ENCODE measurements around the gene CLOCK. TPM values are rescaled to one million over a fixed set of nuclear protein-coding genes. Genes with fewer than 3 reads are reported as not detected.
A peak's percentile ranks its signal among the peaks of the same experiment; 100 is the strongest.

Gene CLOCK
- total and polyA plus RNA-seq, 2 of the 8 experiments (the other 6 are each of a cell fraction or from before 2014, with no cell fraction given): 7.7 to 24.2 TPM

DNA sequence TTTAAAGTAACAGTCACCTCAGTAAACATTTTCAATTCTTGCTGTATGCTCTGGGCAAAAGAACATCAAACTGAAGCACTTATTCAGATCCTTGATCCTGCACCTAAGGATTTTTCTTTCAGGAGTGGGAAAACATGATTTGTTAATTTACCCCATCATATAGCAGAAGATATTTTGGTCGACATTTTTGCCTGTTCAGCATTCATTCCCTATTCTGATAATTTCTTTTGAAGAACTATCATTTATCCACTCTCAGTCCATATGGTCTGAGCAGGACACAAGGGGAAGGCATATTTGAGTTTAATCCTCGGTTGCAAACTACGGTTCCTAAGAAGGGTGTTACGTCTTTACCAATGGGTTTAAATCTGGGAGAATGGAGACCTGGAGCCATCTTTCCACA is 1.2 kb upstream of the CLOCK start:
- Histone ChIP-seq H4K91ac (replicated peaks; ENCODE audit: insufficient read length, low read length) (no peak overlapping the region), H3K4me1 (replicated peaks in 1 of 4; ENCODE audit: control insufficient read depth in 3 of 4, insufficient read depth in 4 of 4, low read length in 3 of 4) (peaks cover 6 to 9% (median 8%) of the 10 kb centered on the region in 4 experiments; a peak in 5 of 7 replicates), H3K4ac (replicated peaks; ENCODE audit: insufficient read length, low read depth, low read length) (peak overlapping the region; percentile 28), H3K4me3 (ENCODE audit: extremely low read depth in 1 of 4, insufficient read depth in 2 of 4, low read depth in 3 of 4, low read length in 4 of 4) (peak overlapping the region; percentile 63 to 92 (median 78); a peak in 7 of 8 replicates), H2BK120ac (replicated peaks; ENCODE audit: low read depth, low read length) (no peak overlapping the region), H2AFZ (ENCODE audit: low read length) (0 out of 2 replicates have a peak overlapping the region, but pooled peaks have one; percentile 47), H3K79me2 (ENCODE audit: control insufficient read depth in 1 of 2, insufficient read depth in 2 of 2, low read length in 2 of 2) (peaks cover 0 to 26% of the 10 kb centered on the region in 2 experiments; a peak in 3 of 4 replicates), H3K23me2 (ENCODE audit: low read depth, low read length) (peaks cover 5% of the 10 kb centered on the region; the same call in 1 of the 2 replicates), H3K18ac (ENCODE audit: extremely low read depth, low read length) (peak overlapping the region; percentile 55), H3K27me3 (replicated peaks in 1 of 4; ENCODE audit: control insufficient read depth in 3 of 4, extremely low read depth in 1 of 4, insufficient read depth in 3 of 4, low read length in 3 of 4) (no peaks in the 10 kb centered on the region), H3K4me2 (ENCODE audit: insufficient read depth in 1 of 2, low read depth in 2 of 2, low read length in 2 of 2) (peak overlapping the region; percentile 64 to 83), H3K9ac (replicated peaks in 1 of 4; ENCODE audit: extremely low read depth in 1 of 4, low read depth in 3 of 4, low read length in 3 of 4) (peak overlapping the region in 1 of 4 experiments; percentile 20; a peak in 1 of 7 replicates), H3K9me3 (ENCODE audit: insufficient read depth in 2 of 2, low read depth in 1 of 2, low read length in 1 of 2) (no peaks in the 10 kb centered on the region), H3K14ac (ENCODE audit: insufficient read length) (no peak overlapping the region), H3K23ac (ENCODE audit: insufficient read length) (no peak overlapping the region), H2BK5ac (ENCODE audit: low read depth, low read length) (no peak overlapping the region), H2BK20ac (ENCODE audit: low read length) (no peak overlapping the region), H2BK12ac (ENCODE audit: low read depth, low read length) (no peak overlapping the region), H3K79me1 (ENCODE audit: low read depth, low read length) (no peaks in the 10 kb centered on the region; the same call in 1 of the 2 replicates), H2BK15ac (ENCODE audit: low read length) (no peak overlapping the region), H4K20me1 (replicated peaks in 1 of 2; ENCODE audit: control insufficient read depth in 1 of 2, insufficient read depth in 2 of 2, low read length in 2 of 2) (peaks cover 0 to 2% of the 10 kb centered on the region in 2 experiments), H2AK5ac (ENCODE audit: low read depth, low read length) (no peak overlapping the region), H4K8ac (ENCODE audit: extremely low read depth, insufficient read depth, low read length) (no peak overlapping the region), H3K27ac (ENCODE audit: low read depth, low read length) (peak overlapping the region; percentile 57; the same call in 1 of the 2 replicates), H4K5ac (ENCODE audit: insufficient read length, low read depth, low read length) (no peak overlapping the region), H3K56ac (replicated peaks; ENCODE audit: insufficient read length, low read depth, low read length) (no peak overlapping the region), H3K36me3 (ENCODE audit: control insufficient read depth in 2 of 4, insufficient read depth in 4 of 4, low read length in 3 of 4) (no peaks in the 10 kb centered on the region)
- FAIRE-seq (no peak), DNase-seq (ENCODE audit: low read depth in 1 of 2, low spot score in 2 of 2) (no peak)
- 66% methylated on average over 4 of the region's 4 CpGs; no CpG with 5 or more reads in 1 of the 2 experiments for WGBS, 2 experiments (ENCODE audit: extremely low coverage in 1 of 2, insufficient coverage in 1 of 2, insufficient read length in 1 of 2, insufficient replicate concordance in 2 of 2, low coverage in 1 of 2, low lambda C conversion rate in 2 of 2, missing lambda C conversion rate in 1 of 2)
- TF ChIP-seq ASH2L (IDR thresholded peaks at IDR 0.05; ENCODE audit: low read length) (no peak), YY1 (IDR thresholded peaks at IDR 0.05; ENCODE audit: low read depth, low read length) (no peak), SAP30 (IDR thresholded peaks at IDR 0.05; ENCODE audit: insufficient read depth, insufficient replicate concordance, low read length) (no peak), CBX5 (IDR thresholded peaks at IDR 0.05; ENCODE audit: low read depth, low read length) (no peak), RFX5 (IDR thresholded peaks at IDR 0.05; ENCODE audit: borderline replicate concordance, low read depth, low read length) (no peak), KDM4A (IDR thresholded peaks at IDR 0.05; ENCODE audit: low read depth, low read length, severe bottlenecking) (no peak), BRCA1 (IDR thresholded peaks at IDR 0.05; ENCODE audit: low read depth, low read length) (no peak), GTF2F1 (IDR thresholded peaks at IDR 0.05; ENCODE audit: borderline replicate concordance, low read depth, low read length) (no peak), CREB1 (IDR thresholded peaks at IDR 0.05) (no peak)
- ChIA-PET CTCF (ENCODE audit: partially characterized antibody) (no interaction called here), POLR2A (ENCODE audit: partially characterized antibody) (no interaction called here)

Measured in H1 (cell line).